Activated CD4-positive, alpha-beta T cell treated with anti-CD3 and anti-CD28 coated beads for 1 hour (primary cell): ENCODE measurements around the gene FAM111B.
"Not testable (repeated sequence)": the region's sequence is repeated elsewhere in the genome, so short reads cannot be mapped to it uniquely, and the experiment has no call there.

ENCODE experiments used
- DNase-seq: peaks from one replicate; pipeline ENCODE4 v3.0.0-alpha.2; 2020

The FAM111B gene

GRCh38 chr11:59102259-59102765 lies 4.7 kb upstream of the FAM111B start:
- peak; percentile 18 for DNase-seq

GRCh38 chr11:59107721-59108120 lies 684 bp downstream of the FAM111B start:
- not testable (repeated sequence) for DNase-seq

- no peak for DNase-seq
Observed at GRCh38 chr11:59112494-59112893, 5.5 kb downstream of the FAM111B start.

- no peak for DNase-seq
Observed at GRCh38 chr11:59114344-59114743, 7.3 kb downstream of the FAM111B start.

GRCh38 chr11:59115553-59115952 lies 8.5 kb downstream of the FAM111B start:
- DNase-seq: no peak

GRCh38 chr11:59117774-59118173 lies 10.7 kb downstream of the FAM111B start:
- no peak for DNase-seq

GRCh38 chr11:59119826-59120225 lies 12.8 kb downstream of the FAM111B start:
- no peak for DNase-seq

GRCh38 chr11:59135648-59136461 lies 28.8 kb downstream of the FAM111B start:
- peak; percentile 79 for DNase-seq

GRCh38 chr11:59136551-59136950 lies 29.5 kb downstream of the FAM111B start:
- not testable (repeated sequence) for DNase-seq

GRCh38 chr11:59137190-59137589 lies 30.2 kb downstream of the FAM111B start:
- no peak for DNase-seq

- no peak for DNase-seq
Observed at GRCh38 chr11:59138643-59139042, 31.6 kb downstream of the FAM111B start.

GRCh38 chr11:59141191-59141590 lies 34.2 kb downstream of the FAM111B start:
- DNase-seq: no peak

GRCh38 chr11:59141673-59142460 lies 34.8 kb downstream of the FAM111B start:
- DNase-seq: no peak

GRCh38 chr11:59142530-59143507 lies 35.8 kb downstream of the FAM111B start, which contains the start of gene FAM111A:
TSS of gene FAM111A (plus strand) at chr11:59142856. CDS start at chr11:59148873, 6,017 bp downstream.
- DNase-seq: peak; percentile 70

- DNase-seq: no peak
Observed at GRCh38 chr11:59144096-59144495, 37.1 kb downstream of the FAM111B start.

GRCh38 chr11:59144579-59145345 lies 37.7 kb downstream of the FAM111B start:
- DNase-seq: peak; percentile 34

GRCh38 chr11:59145534-59145933 lies 38.5 kb downstream of the FAM111B start:
- DNase-seq: no peak

GRCh38 chr11:59151761-59152160 lies 44.7 kb downstream of the FAM111B start:
- DNase-seq: no peak

GRCh38 chr11:59152312-59152951 lies 45.4 kb downstream of the FAM111B start:
- DNase-seq: no peak

- no peak for DNase-seq
Observed at GRCh38 chr11:59154610-59155009, 47.6 kb downstream of the FAM111B start.

- no peak for DNase-seq
Observed at GRCh38 chr11:59157433-59157832, 50.4 kb downstream of the FAM111B start.
